ENCODE measurements around the gene CEACAM6.
"Not testable (repeated sequence)": the region's sequence is repeated elsewhere in the genome, so short reads cannot be mapped to it uniquely, and the experiment has no call there.

- TF ChIP-seq, protein P1, sequence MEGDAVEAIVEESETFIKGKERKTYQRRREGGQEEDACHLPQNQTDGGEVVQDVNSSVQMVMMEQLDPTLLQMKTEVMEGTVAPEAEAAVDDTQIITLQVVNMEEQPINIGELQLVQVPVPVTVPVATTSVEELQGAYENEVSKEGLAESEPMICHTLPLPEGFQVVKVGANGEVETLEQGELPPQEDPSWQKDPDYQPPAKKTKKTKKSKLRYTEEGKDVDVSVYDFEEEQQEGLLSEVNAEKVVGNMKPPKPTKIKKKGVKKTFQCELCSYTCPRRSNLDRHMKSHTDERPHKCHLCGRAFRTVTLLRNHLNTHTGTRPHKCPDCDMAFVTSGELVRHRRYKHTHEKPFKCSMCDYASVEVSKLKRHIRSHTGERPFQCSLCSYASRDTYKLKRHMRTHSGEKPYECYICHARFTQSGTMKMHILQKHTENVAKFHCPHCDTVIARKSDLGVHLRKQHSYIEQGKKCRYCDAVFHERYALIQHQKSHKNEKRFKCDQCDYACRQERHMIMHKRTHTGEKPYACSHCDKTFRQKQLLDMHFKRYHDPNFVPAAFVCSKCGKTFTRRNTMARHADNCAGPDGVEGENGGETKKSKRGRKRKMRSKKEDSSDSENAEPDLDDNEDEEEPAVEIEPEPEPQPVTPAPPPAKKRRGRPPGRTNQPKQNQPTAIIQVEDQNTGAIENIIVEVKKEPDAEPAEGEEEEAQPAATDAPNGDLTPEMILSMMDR (IDR thresholded peaks at IDR 0.05 in 4 of 5, conservative IDR thresholded peaks at IDR 0.05 in 1 of 5): not testable (repeated sequence)
- TF ChIP-seq POLR2A (IDR thresholded peaks at IDR 0.05): not testable (repeated sequence)
Observed at GRCh38 chr19:41768105-41768504, 12.8 kb downstream of the CEACAM6 start.
